ENCODE results near the gene ADARB1. TPM values are rescaled to one million over a fixed set of nuclear protein-coding genes. Genes with fewer than 3 reads are reported as not detected.

ADARB1 gene
- total and polyA plus RNA-seq, 2 experiments from 2014 or later: 4.8 to 14.8 TPM

GRCh38 chr21:45220071-45220481, 145.7 kb downstream of the ADARB1 start (continued):
- TF ChIP-seq ZNF462 (CRISPR knock-in tag; IDR thresholded peaks at IDR 0.05): no peak

GRCh38 chr21:45220714-45221490, 146.5 kb downstream of the ADARB1 start:
- H3K4me3 Mint-ChIP-seq: no peak overlapping the region
- no peaks in the 10 kb centered on the region; the same call in 1 of the 2 replicates for H3K36me3 ChIP-seq (ENCODE audit: insufficient read depth)
- H3K36me3 Mint-ChIP-seq (ENCODE audit: low read depth): peaks cover 5% of the 10 kb centered on the region; the same call in 2 of the 3 replicates
- peaks cover 5% of the 10 kb centered on the region for H3K4me1 Mint-ChIP-seq
- H3K9me2 ChIP-seq (ENCODE audit: insufficient read depth): peaks cover 5% of the 10 kb centered on the region; the same call in 1 of the 2 replicates
- no peak overlapping the region for H3K4me2 ChIP-seq
- no peaks in the 10 kb centered on the region for H3K27me3 ChIP-seq (ENCODE audit: insufficient read depth)
- no peak overlapping the region for H3K4me3 ChIP-seq
- no peaks in the 10 kb centered on the region for H4K20me1 ChIP-seq (replicated peaks; ENCODE audit: insufficient read depth)
- H3K4me1 ChIP-seq (ENCODE audit: insufficient read depth): 0 out of 2 replicates have a peak, but pooled peaks cover 7% of the 10 kb centered on the region
- no peak for ATAC-seq
- peak overlapping the region; percentile 47; the same call in 1 of the 2 replicates for H3K27ac Mint-ChIP-seq
- H3K27me3 Mint-ChIP-seq (ENCODE audit: insufficient read depth, low read depth, poor library complexity): peaks cover 11% of the 10 kb centered on the region
- H3K79me2 ChIP-seq (replicated peaks; ENCODE audit: insufficient read depth): no peaks in the 10 kb centered on the region
- DNase-seq (ENCODE audit: low spot score): no peak
- H3F3A ChIP-seq (replicated peaks; ENCODE audit: low read depth): no peaks in the 10 kb centered on the region
- TF ChIP-seq STAT1 (IDR thresholded peaks at IDR 0.05; ENCODE audit: unreplicated experiment) (no peak), EZH2 (IDR thresholded peaks at IDR 0.05; ENCODE audit: low read depth, unreplicated experiment) (no peak)
- no peak overlapping the region for H2AFZ ChIP-seq
- peaks cover 21% of the 10 kb centered on the region for H3K9me3 Mint-ChIP-seq
- no peak overlapping the region for H3K27ac ChIP-seq (ENCODE audit: low read depth)
